CD4-positive, alpha-beta T cell treated with Interferon gamma for 1 hour (primary cell): ENCODE results near the gene NUDT6.
A peak's percentile ranks its signal among the peaks of the same experiment; 100 is the strongest.

Source experiments
- DNase-seq: peaks from one replicate; pipeline ENCODE4 v3.0.0-alpha.2; 2020

The NUDT6 gene, protein sequence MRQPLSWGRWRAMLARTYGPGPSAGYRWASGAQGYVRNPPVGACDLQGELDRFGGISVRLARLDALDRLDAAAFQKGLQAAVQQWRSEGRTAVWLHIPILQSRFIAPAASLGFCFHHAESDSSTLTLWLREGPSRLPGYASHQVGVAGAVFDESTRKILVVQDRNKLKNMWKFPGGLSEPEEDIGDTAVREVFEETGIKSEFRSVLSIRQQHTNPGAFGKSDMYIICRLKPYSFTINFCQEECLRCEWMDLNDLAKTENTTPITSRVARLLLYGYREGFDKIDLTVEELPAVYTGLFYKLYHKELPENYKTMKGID

GRCh38 chr4:122921971-122922876, at the start of gene NUDT6:
TSS of gene NUDT6 (minus strand) at chr4:122922597. CDS start at chr4:122922572, 25 bp downstream.
- peak; percentile 7 for DNase-seq

GRCh38 chr4:122968227-122968812, 45.9 kb upstream of the NUDT6 start:
- DNase-seq, result no peak

- DNase-seq, result no peak
Measured at GRCh38 chr4:122967231-122967630, 44.8 kb upstream of the NUDT6 start.

DNA sequence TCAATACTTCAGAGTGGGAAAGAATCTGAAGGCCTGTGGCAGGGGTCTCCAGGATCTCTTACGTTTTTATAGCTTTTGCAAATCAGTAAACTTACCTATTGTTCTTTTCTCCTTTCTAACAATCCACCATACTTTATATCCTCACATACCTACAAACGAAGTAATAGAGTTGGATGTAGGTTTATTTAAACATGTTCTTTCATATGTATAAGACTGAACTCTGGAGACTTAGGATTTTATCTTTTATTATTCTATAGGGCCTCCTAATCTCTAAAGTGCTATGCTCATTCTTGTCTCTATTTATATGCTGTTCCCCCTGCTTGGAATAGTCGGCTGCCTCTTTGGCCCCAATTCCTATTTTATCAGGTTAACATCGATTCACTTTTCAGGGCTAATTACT, 43.8 kb upstream of the NUDT6 start:
- DNase-seq, result no peak

GRCh38 chr4:122963216-122963615, 40.8 kb upstream of the NUDT6 start:
- no peak for DNase-seq

- no peak for DNase-seq
Measured at GRCh38 chr4:122960611-122961000, 38.2 kb upstream of the NUDT6 start.

DNA sequence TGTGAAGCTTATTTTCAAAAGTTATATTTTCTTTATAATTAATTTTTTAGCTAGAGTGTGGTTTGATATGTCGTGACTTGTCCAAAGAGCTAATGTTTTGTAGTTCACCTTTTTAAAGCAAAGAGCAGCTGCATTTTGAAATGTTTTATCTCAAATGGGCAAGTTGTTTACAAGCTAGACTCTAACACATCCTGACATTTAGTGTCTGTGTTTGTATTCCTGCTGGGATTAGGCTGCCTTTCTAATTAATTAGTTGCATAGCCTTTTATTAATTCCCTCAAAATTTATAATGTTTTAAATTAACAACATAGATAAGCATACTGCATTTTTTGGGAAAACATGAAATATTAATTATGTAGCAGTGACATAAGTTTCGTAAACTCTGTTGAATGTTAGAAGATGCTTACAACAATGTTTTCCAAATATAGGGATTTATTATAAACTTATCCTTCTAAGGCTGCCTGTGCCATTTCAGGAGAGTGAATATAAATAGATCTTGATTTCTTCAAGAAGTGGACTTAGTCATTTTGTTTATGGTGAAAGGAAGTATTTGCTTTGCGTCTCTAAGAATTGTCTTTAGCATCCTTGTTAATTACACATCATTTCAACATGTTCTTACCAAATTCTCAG, 37.7 kb upstream of the NUDT6 start:
- no peak for DNase-seq

- DNase-seq, result no peak
Measured at GRCh38 chr4:122959441-122959840, 37.0 kb upstream of the NUDT6 start.

GRCh38 chr4:122958505-122958904, 36.1 kb upstream of the NUDT6 start:
- no peak for DNase-seq

DNA sequence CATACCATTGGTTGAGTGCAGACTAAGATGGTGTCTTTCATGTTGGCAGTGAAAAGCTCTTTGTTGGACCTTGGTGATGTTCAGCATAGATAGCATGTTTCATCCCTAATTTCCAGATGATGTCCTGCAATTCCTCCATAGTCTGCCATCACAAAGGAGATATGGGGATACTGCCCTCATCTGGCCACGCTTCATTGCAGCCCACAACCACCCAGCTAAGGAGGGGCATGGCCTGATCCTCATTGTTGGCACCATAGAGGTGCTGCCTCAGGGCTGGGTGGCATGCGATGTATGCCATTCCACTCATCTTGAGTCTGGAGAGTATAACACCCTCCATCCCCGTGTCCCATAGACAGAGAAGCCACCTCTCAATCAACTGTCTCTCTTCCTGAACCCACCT, 31.5 kb upstream of the NUDT6 start:
- no peak for DNase-seq

GRCh38 chr4:122952028-122952427, 29.6 kb upstream of the NUDT6 start:
- DNase-seq, result no peak

- no peak for DNase-seq
Measured at GRCh38 chr4:122948671-122949070, 26.3 kb upstream of the NUDT6 start.

DNA sequence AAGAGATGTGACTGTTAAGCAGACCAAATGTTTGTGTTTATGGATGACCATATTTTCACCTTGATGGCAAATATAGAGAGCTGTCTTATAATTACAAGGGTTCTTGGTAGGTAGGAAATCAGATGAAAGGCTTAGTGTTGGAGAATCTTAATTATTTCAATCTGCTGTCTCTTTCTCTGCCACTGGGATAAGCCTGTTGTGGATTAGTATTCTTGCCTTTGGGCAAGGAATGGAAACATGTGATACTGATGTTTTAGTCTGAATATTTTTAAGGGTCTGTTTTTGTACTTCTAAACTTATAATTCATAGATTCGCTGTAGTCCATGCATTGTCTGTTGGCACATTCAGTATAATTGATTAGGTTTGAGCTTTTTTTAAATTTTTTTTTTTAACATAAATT, 23.7 kb upstream of the NUDT6 start:
- no peak for DNase-seq

DNA sequence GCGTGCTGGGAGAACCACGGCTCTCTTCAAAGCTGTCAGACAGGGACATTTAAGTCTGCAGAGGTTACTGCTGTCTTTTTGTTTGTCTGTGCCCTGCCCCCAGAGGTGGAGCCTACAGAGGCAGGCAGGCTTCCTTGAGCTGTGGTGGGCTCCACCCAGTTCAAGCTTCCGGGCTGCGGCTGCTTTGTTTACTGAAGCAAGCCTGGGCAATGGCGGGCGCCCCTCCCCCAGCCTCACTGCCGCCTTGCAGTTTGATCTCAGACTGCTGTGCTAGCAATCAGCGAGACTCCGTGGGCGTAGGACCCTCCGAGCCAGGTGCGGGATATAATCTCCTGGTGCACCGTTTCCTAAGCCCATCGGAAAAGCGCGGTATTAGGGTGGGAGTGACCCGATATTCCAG, 22.7 kb upstream of the NUDT6 start:
- peak; percentile 26 for DNase-seq

DNA sequence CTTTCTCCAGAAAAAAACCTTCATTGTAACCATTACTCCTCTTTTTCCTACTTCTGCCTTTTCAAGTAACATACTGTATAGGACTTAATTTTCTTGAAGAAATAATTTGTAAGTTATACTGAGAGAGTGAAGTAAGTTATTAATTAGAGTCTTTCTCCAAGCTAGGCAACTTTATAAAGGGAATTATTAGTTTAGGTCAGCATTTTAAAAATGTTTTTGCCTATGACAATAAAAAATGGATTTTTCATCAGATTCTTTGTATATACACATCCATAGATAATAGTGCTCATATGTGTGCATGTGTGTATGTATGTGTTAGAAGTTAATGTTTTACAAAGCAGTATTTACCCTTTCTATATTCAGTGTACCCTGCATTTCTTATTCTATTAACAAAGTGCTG, 10.4 kb upstream of the NUDT6 start:
- DNase-seq, result no peak

GRCh38 chr4:122930862-122931261, 8.5 kb upstream of the NUDT6 start:
- no peak for DNase-seq

GRCh38 chr4:122928930-122929329, 6.5 kb upstream of the NUDT6 start:
- no peak for DNase-seq

- peak; percentile 83 for DNase-seq
Measured at GRCh38 chr4:122922877-122923511, 597 bp upstream of the NUDT6 start.

GRCh38 chr4:122921300-122921699, 1.1 kb downstream of the NUDT6 start:
- no peak for DNase-seq

- no peak for DNase-seq
Measured at GRCh38 chr4:122920473-122920872, 1.9 kb downstream of the NUDT6 start.

GRCh38 chr4:122917731-122918130, 4.7 kb downstream of the NUDT6 start:
- DNase-seq, result no peak

DNA sequence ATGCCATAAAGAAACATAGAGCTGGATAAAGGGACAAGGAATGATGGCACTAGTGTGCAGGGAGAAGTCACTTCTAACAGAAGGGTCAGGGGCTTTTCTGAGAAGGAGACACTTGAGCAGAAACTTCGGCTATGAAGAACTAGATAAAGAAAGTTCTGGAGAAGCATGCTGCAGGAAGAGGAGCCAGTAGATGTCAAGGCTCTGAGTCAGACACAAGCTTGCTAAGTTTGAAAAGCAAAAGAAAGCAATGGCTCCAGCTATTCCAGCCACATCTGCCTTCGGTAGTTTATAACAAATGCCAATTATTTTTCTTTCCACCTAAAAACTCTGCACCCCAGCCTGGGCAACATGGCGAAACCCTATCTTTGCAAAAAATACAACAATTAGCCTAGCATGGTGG, 7.5 kb downstream of the NUDT6 start:
- DNase-seq, result no peak
